Loucy (cell line): ENCODE data around the gene COL6A1.
"Not testable (repeated sequence)": the region's sequence is repeated elsewhere in the genome, so short reads cannot be mapped to it uniquely, and the experiment has no call there.

ENCODE experiments used
- H2AFZ ChIP-seq: fragments of 200-600 bp; sonication (generic); 2 replicates; pipeline ENCODE4 v1.6.0; 2016; ENCODE audit warnings: antibody characterized with exemption, mild to moderate bottlenecking, low read length, moderate library complexity
- H3F3A ChIP-seq: fragments of 200-600 bp; 2 replicates; pipeline ENCODE4 v1.6.0; 2016; ENCODE audit warnings: antibody characterized with exemption, low read depth, mild to moderate bottlenecking
- H3K27me3 ChIP-seq: fragments of 200-600 bp; sonication (generic); 2 replicates; pipeline ENCODE4 v1.6.1; 2014; ENCODE audit warnings: low read length, mild to moderate bottlenecking; ENCODE audit not compliant: insufficient read depth, poor library complexity, severe bottlenecking
- H3K36me3 ChIP-seq: fragments of 200-600 bp; sonication (generic); 2 replicates; pipeline ENCODE4 v1.6.1; 2016; ENCODE audit warnings: low read length; ENCODE audit not compliant: insufficient read depth
- H3K4me1 ChIP-seq: fragments of 200-600 bp; sonication (generic); 2 replicates; pipeline ENCODE4 v1.5.1; 2014; ENCODE audit warnings: low read length, mild to moderate bottlenecking; ENCODE audit not compliant: insufficient read depth, poor library complexity, severe bottlenecking
- H3K4me2 ChIP-seq: fragments of 200-600 bp; sonication (generic); 2 replicates; pipeline ENCODE4 v1.6.0; 2014; ENCODE audit warnings: antibody characterized with exemption, low read length, low read depth, mild to moderate bottlenecking; ENCODE audit not compliant: poor library complexity, severe bottlenecking
- H3K4me3 ChIP-seq: fragments of 200-600 bp; sonication (generic); 2 replicates; pipeline ENCODE4 v1.5.1; 2014; ENCODE audit warnings: low read length, mild to moderate bottlenecking, mixed read lengths; ENCODE audit not compliant: poor library complexity, severe bottlenecking
- H3K79me2 ChIP-seq: fragments of 200-600 bp; sonication (generic); 2 replicates; pipeline ENCODE4 v1.6.1; 2014; ENCODE audit warnings: low read length; ENCODE audit not compliant: insufficient read depth
- H3K9ac ChIP-seq: fragments of 200-600 bp; sonication (generic); 2 replicates; pipeline ENCODE4 v1.6.0; 2014; ENCODE audit warnings: mild to moderate bottlenecking, low read depth, low read length, moderate library complexity; ENCODE audit not compliant: poor library complexity, severe bottlenecking
- H3K9me2 ChIP-seq: fragments of 200-600 bp; sonication (generic); replicated peaks from 2 replicates; pipeline ENCODE4 v1.6.1; 2016; ENCODE audit warnings: low read depth, low read length, mixed read lengths
- H3K9me3 ChIP-seq: fragments of 200-600 bp; sonication (generic); 2 replicates; pipeline ENCODE4 v1.6.1; 2014; ENCODE audit warnings: mild to moderate bottlenecking, antibody characterized with exemption, low read length, low read depth; ENCODE audit not compliant: insufficient read depth
- H4K20me1 ChIP-seq: fragments of 200-600 bp; sonication (generic); 2 replicates; pipeline ENCODE4 v1.6.0; 2014; ENCODE audit warnings: antibody characterized with exemption, low read length, mild to moderate bottlenecking; ENCODE audit not compliant: insufficient read depth, poor library complexity, severe bottlenecking
- EZH2phosphoT487 ChIP-seq: fragments of 200-600 bp; IDR thresholded peaks from 2 replicates; pipeline ENCODE4 v1.6.1; 2018; ENCODE audit warnings: antibody characterized with exemption, mild to moderate bottlenecking, moderate library complexity, borderline replicate concordance
- TF ChIP-seq, protein P1 (sequence below): fragments of 200-600 bp; sonication (generic); conservative IDR thresholded peaks from 2 replicates; pipeline ENCODE4 v1.5.1; 2014; ENCODE audit warnings: mild to moderate bottlenecking, antibody characterized with exemption, low read length

COL6A1 gene

DNA sequence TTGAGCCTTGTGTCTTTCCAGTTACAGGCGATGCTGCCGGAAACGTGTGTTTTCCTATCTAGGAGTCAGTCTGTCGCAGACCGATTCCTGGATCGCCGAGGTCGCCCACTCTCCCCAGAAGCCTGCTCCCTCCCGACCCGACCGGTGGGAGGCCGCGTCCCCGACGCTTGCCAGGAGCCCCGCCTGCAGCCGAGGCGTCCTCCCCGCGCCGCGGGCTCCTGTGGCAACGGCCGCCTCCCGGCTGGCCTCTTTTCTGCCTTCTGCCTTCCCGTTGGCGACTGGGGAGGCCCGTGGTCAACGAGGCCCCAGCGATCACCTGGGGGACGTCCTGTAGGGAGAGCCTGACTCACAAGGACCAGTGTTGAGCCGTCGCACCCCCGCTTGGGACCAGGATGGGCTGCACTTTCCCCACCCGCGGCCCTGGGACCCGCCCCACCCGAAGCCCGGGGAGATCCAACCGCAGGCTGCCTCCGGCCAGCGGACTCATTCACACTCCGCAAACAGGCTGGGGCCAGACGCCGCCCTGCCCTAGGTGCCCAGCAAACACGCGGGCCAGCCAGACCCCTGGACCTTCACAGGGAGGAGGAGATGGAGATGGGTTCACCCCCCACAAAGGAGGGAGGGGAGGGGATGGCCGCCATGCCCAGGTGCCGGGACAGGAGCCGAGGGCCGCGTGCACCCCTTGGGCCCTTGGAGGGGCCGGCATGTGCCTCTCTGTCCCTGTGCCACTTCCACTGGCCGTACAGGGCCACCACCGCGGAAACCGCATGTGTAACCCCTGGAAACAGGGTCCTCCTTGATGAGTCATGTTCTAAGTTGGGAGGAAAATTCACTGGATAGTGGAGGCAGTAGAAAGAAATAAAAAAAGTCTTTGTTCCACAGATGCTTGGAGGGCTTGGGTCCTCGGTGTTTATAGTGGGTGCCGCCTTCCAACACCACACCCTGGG lies 7.2 kb upstream of the COL6A1 start:
- peaks cover 48% of the 10 kb centered on the region for H3K4me1 ChIP-seq
- H3K79me2 ChIP-seq: no peaks in the 10 kb centered on the region
- H2AFZ ChIP-seq: peak overlapping the region; percentile 97
- no peaks in the 10 kb centered on the region for H4K20me1 ChIP-seq
- no peaks in the 10 kb centered on the region for H3K36me3 ChIP-seq
- peak overlapping the region; percentile 70 for H3K9ac ChIP-seq
- no peaks in the 10 kb centered on the region for H3K27me3 ChIP-seq
- H3K4me2 ChIP-seq: peak overlapping the region; percentile 81
- no peaks in the 10 kb centered on the region for H3K9me2 ChIP-seq
- no peaks in the 10 kb centered on the region for H3K9me3 ChIP-seq
- peak overlapping the region; percentile 79 for H3K4me3 ChIP-seq
- peaks cover 3% of the 10 kb centered on the region; the same call in 1 of the 2 replicates for H3F3A ChIP-seq
- TF ChIP-seq, protein P1, sequence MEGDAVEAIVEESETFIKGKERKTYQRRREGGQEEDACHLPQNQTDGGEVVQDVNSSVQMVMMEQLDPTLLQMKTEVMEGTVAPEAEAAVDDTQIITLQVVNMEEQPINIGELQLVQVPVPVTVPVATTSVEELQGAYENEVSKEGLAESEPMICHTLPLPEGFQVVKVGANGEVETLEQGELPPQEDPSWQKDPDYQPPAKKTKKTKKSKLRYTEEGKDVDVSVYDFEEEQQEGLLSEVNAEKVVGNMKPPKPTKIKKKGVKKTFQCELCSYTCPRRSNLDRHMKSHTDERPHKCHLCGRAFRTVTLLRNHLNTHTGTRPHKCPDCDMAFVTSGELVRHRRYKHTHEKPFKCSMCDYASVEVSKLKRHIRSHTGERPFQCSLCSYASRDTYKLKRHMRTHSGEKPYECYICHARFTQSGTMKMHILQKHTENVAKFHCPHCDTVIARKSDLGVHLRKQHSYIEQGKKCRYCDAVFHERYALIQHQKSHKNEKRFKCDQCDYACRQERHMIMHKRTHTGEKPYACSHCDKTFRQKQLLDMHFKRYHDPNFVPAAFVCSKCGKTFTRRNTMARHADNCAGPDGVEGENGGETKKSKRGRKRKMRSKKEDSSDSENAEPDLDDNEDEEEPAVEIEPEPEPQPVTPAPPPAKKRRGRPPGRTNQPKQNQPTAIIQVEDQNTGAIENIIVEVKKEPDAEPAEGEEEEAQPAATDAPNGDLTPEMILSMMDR: no peak
- no peak for TF ChIP-seq EZH2phosphoT487

DNA sequence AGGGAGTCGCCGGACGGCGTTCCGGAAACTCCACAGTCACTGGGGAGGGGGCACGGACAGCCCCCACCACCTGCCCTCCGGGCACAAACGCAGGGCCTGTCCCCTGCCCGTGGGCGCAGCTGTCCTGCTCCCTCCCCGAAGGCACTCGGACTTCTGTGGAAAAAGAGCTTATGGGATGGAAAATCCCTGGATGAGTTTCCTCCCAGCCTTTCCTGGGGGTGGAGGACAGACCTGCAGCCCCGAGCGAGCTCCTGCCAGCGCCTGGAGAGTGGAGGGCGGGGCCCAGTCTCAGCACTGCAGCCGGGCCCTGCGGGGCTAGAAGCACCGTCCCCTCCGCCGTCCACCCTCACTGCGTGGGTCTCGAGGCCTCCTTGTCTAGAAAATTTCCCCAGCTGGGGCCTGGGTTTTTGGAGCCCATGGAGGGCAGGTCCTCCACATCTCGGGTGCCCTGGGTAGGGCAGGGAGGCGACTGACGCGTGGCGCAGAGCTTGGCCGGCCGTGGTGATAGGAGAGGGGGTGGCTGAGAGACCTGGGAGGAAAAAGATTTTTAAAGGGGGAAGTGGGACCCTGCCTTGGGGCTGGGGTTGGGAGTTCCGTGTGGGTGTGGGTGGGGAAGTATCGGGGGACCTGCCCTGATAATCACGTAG lies 6.4 kb upstream of the COL6A1 start:
- H3K27me3 ChIP-seq: no peaks in the 10 kb centered on the region
- no peaks in the 10 kb centered on the region for H3K36me3 ChIP-seq
- no peaks in the 10 kb centered on the region for H3K9me3 ChIP-seq
- peaks cover 50% of the 10 kb centered on the region for H3K4me1 ChIP-seq
- TF ChIP-seq, protein P1: no peak
- TF ChIP-seq EZH2phosphoT487: no peak
- H4K20me1 ChIP-seq: no peaks in the 10 kb centered on the region
- H3K9ac ChIP-seq: no peak overlapping the region
- no peak overlapping the region for H3K4me3 ChIP-seq
- H3K4me2 ChIP-seq: peak overlapping the region; percentile 81
- no peak overlapping the region for H2AFZ ChIP-seq
- H3K79me2 ChIP-seq: no peaks in the 10 kb centered on the region
- H3F3A ChIP-seq: peaks cover 3% of the 10 kb centered on the region; the same call in 1 of the 2 replicates
- no peaks in the 10 kb centered on the region for H3K9me2 ChIP-seq

DNA sequence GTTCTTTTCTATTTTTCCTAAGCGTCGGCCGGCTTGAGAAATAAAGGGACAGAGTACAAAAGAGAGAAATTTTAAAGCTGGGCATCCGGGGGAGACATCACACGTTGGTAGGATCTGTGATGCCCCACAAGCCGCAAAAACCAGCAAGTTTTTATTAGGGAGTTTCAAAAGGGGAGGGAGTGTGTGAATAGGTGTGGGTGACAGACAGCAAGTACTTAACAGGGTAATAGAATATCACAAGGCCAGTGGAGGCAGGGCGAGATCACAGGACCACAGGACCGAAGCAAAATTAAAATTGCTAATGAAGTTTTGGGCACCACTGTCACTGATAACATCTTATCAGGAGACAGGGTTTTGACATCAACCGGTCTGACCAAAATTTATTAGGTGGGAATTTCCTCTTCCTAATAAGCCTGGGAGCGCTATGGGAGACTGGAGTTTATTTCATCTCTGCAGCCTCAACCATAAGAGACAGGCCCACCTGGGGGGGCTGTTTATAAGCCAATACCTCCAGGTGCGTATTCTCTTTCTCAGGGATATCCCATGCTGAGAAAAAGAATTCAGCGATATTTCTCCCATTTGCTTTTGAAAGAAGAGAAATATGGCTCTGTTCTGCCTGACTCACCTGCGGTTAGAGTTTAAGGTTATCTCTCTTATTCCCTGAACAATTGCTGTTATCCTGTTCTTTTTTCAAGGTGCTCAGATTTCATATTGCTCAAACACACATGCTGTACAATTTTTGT lies 5.7 kb upstream of the COL6A1 start:
- Histone ChIP-seq H3K4me2 (peak overlapping the region; percentile 81), H3K4me1 (peaks cover 51% of the 10 kb centered on the region)
- H3F3A ChIP-seq, H3K9ac ChIP-seq, H3K4me3 ChIP-seq, H3K27me3 ChIP-seq, H3K9me2 ChIP-seq, H3K79me2 ChIP-seq, H2AFZ ChIP-seq, H3K36me3 ChIP-seq, H4K20me1 ChIP-seq, H3K9me3 ChIP-seq: not testable (repeated sequence)
